Anterior cingulate cortex (tissue), 58 donors: Measurements from ENCODE around the gene ROBO4.
A peak's percentile ranks its signal among the peaks of the same experiment; 100 is the strongest.

Experiments used
- DNase-seq, 58 donors: peaks; one replicate each; lab custom pipeline; 2025; lab: John Stamatoyannopoulos, UW

ROBO4 gene

GRCh38 chr11:124861670-124862069 lies 36.0 kb downstream of the ROBO4 start:
- DNase-seq, result no peak

- DNase-seq, result no peak
These were observed 38.5 kb downstream of the ROBO4 start for GRCh38 chr11:124859171-124859570.

- DNase-seq, result no peak
These were observed 51.5 kb downstream of the ROBO4 start for GRCh38 chr11:124846070-124846673.

- DNase-seq, result no peak
These were observed 53.0 kb downstream of the ROBO4 start for GRCh38 chr11:124844664-124845079.

GRCh38 chr11:124843616-124843910 lies 54.1 kb downstream of the ROBO4 start:
- DNase-seq, result no peak

- DNase-seq, result no peak
These were observed 55.4 kb downstream of the ROBO4 start for GRCh38 chr11:124842305-124842704.

GRCh38 chr11:124841840-124842239 lies 55.8 kb downstream of the ROBO4 start:
- DNase-seq, result no peak

- DNase-seq, result no peak
These were observed 56.5 kb downstream of the ROBO4 start for GRCh38 chr11:124841201-124841600.

- no peak for DNase-seq
These were observed 57.0 kb downstream of the ROBO4 start for GRCh38 chr11:124840666-124841065.

GRCh38 chr11:124839972-124840621 lies 57.6 kb downstream of the ROBO4 start:
- DNase-seq, result no peak

GRCh38 chr11:124839128-124839971 lies 58.3 kb downstream of the ROBO4 start:
- DNase-seq, result peak in 3 of 58 donors; percentile 9 to 58 (median 16)

- DNase-seq, result no peak
These were observed 58.9 kb downstream of the ROBO4 start for GRCh38 chr11:124838805-124839127.

GRCh38 chr11:124837491-124837856 lies 60.2 kb downstream of the ROBO4 start:
- peak in 14 of 58 donors; percentile 4 to 66 (median 11) for DNase-seq

GRCh38 chr11:124835918-124836317 lies 61.7 kb downstream of the ROBO4 start:
- DNase-seq, result no peak

- DNase-seq, result no peak
These were observed 63.0 kb downstream of the ROBO4 start for GRCh38 chr11:124834526-124835180.
